GM11168 (cell line): ENCODE data around the gene DIS3L2.

ENCODE experiments used
- in situ Hi-C: fragments of 300-500 bp; cut with MboI; formaldehyde crosslinking; loops from one replicate; pipeline ENCODE4 v1.12.0; 2022; ENCODE audit warnings: low sequenced_read_pairs; ENCODE audit not compliant: unreplicated experiment

DIS3L2 gene

DNA sequence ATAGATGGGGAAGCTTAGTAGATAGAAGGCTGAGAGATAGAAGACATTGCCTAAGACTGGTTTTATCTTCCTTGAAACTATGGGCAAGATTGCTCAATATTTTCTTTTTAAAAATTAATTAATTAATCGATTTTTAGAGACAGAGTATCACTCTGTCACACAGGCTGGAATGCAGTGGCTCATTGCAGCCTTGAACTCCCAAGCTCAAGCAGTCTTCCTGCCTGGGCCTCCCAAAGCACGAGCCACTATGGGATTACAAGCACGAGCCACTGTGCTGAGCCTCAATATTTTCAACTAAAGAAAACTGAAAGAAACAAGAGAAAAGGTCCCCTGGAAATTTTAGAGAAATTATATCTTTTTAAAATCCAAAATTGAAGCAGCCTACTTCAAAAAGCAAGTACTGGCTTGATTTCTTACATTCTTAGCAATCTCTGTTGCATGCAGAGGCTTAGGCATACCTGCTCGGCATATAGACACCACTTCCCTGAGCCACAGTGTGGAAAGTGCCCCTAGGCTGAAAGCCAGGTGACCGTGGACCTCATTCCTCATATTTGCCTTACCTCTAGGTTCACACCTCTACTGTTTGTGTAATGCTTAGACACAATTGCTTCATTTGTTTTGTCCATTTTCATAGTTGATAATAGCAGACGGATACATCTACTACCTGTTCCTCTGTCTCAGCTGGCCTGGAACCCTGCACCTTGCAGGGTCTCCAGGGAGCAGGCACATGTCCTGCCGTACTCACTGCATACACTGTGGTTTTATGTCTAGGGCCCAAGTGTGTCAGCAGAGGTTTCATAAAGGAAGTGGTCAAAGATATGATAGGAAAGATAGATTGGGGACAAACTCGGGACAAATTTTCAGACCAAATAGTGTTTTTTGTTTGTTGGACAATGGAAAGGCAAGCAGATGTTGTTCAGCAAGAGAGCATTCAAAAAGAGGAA is 250.5 kb downstream of the DIS3L2 start:
- in situ Hi-C loops, result no loop called here

DNA sequence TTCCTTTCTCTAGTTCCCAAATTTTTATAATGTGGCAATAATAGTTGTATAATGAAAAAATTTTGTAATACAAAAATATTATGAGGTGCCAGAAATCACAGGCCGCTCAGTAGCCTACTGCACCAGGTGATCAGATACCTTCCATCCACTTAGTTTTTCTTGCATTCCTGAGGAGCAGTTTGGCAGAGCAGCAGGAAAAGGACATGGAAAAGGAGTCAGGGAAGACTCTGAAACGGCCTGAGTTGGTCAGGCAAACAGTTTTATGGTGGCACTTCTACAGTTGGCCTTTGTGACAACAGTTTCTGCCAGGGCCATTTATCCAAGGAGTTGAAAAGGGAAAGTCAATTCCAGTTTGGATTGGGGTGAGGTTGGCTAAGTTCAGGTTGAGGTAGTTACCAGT is 251.7 kb downstream of the DIS3L2 start:
- in situ Hi-C loops, result no loop called here

DNA sequence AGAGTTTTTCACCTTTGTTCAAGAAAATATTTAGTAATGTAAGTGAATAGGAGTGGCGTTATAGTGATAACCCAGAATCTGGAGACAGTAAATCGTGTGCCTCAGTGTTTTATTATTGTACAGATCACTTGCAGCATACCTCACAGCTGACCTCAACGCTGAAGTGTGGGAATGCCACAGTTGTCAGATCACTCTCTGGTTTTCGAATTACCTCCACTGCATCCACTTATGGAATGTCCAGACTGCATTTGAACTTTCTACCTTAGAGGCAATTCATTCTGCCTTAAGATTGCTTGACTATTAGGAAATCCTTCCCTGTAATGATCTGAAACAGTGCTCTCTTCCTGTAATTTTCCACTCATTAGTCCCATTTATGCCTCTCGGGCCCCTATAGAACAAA is 252.5 kb downstream of the DIS3L2 start:
- in situ Hi-C loops, result no loop called here

DNA sequence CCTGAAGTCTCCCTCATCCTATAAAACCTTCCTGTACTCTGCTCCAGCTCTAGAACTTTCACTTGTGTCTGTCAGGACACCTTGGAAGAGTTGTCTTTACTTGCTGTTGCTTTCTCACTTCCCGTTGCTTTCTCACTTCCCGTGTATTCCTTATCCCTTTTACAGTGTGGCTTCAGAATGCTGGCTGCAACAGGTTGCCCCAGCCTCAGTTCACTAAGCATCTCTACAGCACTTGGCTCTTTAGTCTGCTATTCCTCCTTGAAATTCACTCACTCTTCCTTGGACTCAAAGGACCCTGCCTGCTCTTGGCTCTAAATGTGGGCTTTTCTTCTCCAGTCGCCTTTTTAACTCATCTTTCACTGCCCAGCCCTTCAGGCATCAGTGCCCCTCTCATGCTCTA is 254.5 kb downstream of the DIS3L2 start:
- in situ Hi-C loops, result no loop called here

DNA sequence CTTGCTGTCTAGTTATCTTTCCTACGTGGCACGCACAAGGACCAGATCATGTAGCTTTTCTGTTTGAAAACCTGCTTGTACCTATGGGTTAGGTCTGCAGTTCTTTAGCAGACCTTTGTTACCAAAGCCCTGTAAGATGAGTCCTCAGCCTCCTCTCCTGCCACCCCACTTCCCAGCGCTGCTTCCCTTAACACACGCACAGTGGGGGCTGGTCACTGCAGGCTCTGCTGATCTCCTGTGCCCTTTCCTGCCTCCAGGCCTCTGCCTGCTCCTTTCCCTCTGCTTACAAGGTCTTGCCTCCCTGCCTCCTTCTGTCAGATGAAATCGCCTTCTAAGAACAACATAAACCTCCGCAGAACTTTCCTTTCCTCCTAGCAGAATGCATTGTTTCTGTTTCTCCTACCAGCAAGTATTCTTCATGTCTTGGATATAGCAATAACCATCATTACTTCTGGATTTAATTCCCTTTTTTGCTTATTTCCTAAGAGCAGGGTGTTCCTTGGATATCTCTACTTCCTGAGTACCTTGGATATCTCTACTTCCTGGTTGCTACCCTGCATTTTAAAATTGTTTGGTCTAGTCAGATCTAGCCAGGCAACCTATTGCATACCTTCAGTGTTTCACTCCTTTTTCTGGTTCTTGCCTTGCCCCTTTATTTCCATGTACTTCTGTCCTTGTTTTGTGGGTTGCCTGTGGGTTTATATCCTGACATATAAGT is 257.4 kb downstream of the DIS3L2 start:
- in situ Hi-C loops, result no loop called here

DNA sequence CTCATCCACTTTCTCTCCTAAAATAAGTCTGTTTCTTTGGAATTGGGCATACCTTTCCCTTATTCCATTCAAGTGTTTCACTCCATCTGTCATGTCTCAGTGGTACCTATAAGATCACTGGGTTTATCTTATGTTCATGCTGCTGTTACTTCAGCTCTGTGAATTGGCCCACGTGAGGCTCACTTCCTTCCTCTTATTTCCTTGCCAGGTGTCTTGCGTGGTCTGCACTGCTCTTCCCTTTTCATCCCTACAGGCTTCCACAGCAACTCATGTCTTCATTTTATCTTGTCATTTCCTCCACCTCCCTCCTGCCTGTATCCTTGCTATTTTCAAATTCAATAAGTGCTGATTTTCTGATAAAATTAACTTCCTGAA is 258.0 kb downstream of the DIS3L2 start:
- in situ Hi-C loops, result no loop called here

DNA sequence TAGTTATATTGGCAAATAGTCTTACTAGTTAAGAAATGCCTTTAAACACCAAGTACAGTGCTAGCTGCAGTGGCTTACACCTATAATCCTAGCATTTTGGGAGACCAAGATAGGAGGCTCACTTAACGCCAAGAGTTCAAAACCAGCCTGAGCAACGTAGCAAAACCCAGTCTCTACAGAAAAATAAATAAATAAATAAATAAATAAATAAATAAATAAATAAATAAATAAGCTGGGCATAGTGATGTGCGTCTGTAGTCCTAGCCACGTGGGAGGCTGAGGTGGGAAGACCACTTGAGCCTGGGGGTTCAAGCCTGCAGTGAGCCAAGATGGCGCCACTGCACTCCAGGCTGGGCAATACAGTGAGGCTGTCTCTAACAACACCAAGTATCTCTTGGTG is 258.4 kb downstream of the DIS3L2 start:
- in situ Hi-C loops, result no loop called here

DNA sequence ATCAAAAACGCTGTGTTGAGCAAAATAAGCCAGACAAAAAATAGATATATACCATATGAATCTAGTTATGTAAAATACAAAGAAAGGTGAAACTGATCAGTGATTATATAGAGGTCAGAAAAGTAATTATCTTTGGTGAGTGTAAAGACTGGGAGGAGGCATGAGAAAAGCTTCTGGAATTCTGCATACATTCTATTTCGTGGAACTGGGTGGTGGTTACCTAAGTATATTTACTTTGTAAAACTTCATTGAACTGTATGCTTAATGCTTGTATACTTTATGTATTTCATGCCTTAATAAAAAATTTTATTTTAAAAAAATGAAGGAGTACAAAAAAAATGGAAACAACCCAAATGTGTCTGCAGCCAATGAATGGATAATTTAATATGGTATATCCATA is 263.9 kb downstream of the DIS3L2 start:
- in situ Hi-C loops, result no loop called here

DNA sequence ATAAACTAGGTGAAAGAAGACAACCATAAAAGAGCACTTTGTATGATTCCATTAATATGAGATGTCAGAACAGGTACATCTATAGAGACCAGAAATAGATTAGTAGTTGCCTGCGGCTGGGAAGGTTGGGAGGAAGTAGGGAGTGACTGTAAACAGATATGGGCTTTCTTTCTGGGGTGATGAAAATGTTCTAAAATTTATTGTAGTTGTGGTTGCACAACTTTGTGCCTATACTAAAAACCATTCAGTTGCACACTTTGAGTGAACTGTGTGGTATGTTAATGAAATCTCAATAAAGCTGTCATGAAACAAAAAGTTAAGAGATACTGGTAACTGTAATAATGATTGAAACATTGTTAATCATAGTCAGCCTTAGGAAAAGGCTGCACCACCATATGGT is 264.4 kb downstream of the DIS3L2 start:
- in situ Hi-C loops, result no loop called here

DNA sequence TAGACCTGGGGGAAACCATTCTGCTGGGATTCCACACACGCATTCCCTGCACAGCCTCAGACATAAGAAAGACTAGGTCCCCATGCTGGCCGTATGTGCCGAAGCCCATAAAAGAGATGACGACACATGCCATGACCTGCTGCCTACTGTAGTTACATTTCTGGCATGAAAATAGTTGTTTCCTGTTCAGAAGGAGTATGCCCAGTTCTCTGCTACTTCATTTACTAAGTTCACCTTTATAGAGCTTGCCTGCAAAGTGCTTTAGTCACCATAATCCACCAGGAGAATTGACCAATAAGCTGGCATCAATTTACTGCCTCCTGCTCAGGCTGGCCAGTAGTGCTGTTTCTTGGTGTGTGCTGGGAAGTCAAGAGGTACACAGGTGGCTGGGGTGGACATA is 266.8 kb downstream of the DIS3L2 start:
- in situ Hi-C loops, result no loop called here

DNA sequence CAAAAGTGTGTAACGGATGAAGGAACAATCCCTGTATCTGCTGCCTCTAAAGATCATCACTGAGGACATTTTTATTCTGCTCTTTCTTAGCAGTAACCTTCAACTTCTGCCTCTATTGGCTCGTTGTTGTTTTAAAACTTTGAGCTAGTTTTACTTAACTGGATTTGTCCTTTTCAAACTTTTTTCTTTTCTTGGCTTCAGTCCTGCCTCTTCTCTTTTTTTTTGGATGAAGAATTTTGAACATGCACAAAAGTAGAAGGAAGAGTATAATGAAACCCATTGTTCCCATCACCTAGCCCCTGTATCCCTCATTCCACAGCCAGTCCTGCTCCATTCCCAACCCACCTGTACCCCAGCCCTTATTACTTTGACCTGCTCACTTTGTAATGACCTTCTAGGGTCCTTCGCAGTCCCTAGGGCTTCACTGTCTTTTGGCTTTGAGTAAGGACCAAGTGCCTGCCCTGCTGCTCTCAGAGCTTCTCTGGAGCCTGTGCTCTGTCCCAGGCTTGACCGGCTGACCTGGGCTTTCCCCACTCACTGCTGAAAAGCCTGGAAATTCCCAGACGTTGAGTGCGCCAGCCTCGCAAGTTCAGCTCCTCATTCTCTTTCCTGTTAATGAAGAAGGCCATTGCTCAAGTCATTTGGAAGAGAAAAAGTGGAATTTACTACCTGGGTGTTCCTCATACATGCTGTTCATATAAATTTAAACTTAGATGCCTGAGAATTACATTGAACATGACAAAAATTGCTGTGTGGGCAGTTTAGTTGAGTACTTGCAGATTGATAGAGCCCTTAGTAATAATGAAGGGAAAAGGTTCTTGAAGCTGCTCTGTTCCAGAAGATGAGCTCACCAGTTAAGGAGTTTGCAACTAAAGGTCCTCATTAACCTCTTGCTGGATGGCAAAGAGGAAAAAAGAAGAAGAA is 267.7 kb downstream of the DIS3L2 start:
- in situ Hi-C loops, result no loop called here

DNA sequence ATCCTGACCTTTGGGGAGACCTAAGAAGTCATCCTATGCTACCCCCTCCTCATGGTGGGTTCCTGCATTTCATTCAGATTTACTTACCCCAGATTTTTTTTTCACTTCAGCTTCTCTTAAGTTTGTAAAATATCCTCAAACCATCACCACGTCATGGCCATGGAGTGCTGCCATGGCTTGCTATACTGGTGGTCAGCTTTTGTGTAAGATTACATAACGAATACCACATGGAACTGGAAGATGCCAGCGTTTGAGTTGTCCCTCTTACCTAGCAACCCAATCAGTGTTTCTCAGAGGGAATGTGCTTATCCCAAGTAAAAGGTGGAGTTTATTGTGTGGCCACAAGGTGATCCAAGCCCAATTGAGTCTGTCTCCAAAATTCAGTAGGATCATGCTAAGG is 268.4 kb downstream of the DIS3L2 start:
- in situ Hi-C loops, result no loop called here

DNA sequence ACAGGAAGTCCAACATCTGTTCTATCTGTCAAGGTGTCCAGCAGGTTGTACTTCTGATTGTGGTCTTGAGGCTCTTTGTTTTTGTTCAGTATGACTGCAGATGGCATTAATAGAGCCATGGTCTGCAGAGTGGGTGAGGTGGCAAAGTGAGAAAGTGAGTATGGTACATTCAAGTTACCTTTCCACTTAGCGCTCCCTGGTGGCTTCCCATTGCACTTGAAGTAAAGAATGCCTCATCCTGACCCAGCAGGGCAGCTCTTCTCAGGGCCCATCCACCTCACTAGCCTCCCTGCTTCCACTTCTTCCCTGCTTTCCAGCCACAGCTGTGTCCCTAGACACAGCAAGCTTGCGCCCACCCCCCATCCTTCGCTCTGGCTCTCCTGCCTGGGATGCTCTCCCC is 269.0 kb downstream of the DIS3L2 start:
- in situ Hi-C loops, result no loop called here

DNA sequence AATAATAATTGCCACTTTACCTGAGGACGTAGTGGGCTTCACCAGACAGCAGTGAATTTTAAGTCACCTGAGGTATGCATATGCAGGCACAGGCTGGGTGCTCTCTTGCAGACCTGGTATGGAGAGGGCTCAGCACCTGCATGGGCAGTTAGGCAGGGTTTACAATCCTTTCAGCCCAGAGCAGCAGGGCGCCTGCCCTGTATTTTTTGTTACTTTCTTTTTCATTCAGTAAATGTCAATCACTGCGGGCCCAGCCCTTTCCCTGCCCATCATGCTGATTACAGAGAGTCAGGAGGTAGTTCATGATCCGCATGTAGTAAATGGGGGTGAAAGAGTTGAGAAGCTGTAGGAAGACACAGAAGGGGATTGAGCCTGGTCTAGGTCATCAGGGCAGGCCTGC is 270.0 kb downstream of the DIS3L2 start:
- in situ Hi-C loops, result no loop called here

DNA sequence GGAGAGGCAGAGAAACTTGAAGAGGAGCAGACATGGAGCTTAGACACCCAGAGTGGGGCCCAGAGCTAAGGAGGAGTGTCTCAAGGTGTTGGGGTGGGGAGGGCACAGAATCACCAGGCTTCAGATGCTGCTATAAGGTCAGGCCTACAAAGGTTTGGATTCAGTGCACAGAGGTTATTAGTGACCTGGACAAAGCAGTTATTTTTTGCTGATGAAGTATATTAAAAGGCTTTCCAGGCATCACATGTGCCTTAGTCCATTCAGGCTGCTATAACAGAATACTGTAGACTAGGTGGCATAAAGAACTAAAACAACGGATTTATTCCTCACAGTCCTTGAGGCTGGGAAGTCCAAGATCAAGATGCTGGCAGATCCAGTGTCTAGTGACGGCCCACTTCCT is 271.4 kb downstream of the DIS3L2 start:
- in situ Hi-C loops, result no loop called here

DNA sequence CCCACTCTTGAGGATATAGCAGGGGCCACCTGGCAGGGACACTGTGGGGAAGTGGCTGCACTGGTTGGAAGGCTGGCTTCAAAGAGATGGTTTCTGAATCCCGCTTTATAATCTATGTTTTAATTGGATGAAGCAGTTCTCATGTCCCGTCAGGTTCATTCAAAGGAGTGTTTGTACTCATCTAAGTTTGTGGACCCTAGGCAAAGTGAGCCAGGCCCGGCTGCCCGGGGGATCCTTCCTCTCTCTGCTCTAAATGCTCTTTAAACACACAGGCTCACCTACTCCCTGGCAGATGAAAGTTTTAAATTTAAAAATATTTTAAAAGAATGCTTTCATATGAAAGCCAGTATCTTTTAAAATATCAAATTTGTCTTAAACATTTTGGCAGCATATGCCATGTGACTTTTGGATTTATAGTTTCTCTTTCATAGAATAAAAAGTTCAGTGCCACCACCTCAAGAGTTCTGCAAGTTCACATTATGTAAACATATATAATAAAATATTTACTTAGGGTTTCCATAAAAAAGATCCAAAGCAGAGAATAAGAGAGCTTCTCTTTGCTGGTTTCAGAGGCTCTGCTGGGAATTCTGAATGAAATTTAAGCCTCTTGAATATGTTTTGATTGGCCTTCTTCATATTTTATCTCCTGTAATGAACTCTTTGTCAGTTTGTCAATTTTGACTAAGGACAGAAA is 273.6 kb downstream of the DIS3L2 start:
- in situ Hi-C loops, result no loop called here

DNA sequence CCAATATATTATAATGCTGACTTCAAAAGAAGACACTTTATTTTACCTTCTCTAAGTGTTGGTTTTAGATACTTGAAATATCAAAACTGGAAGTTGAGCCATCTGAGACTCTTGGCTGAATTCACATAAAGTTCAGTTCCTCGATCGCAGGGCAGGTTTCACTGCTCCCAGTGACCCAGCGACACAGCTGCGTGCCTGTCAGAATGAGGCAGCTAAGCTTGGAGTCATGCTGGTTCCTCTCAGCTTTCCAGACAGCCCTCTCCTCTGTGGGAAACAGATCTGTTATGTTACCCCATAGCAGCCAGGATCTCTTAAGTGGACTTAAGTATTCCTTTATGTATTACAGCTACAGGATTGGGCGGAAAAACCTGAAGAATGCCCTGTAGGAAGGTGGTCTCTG is 274.2 kb downstream of the DIS3L2 start:
- in situ Hi-C loops, result no loop called here

DNA sequence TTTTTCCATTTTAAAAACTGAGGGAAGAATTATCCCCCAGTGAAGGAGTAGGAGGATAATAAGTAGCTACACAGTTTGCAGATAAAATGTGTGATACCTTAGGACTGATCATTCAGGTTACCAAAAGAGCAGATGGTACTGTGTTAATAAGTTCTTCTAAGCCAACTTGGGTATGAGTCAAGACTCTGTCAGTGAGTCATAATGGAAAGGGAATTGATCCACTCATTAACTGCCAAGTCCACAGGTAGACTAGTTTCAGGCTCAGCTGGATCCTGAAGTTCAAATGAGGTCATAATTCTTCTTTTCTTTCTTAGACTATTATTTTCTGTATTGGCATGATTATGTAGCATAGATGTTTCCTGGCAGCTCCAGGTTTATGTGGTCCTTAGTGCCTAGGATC is 274.7 kb downstream of the DIS3L2 start:
- in situ Hi-C loops, result no loop called here

DNA sequence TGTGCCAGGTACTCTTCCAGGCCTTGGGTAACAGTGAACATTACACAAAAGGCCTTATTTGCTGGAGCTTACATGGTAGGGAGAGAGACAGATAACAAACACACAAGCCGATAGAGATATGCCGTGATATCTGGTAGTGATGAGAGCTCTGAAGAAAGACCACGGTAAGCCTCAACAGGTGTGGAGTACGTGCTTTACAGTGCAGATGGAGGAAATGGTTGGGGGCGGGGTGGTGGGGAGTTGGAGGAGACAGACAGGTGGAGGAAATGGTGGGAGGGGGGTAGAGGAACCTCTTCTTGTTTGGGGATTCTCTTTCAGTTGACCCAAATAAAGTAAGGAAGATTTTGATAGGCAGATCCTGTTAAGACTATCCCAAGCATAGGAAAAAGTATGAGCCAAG is 276.0 kb downstream of the DIS3L2 start:
- in situ Hi-C loops, result no loop called here

DNA sequence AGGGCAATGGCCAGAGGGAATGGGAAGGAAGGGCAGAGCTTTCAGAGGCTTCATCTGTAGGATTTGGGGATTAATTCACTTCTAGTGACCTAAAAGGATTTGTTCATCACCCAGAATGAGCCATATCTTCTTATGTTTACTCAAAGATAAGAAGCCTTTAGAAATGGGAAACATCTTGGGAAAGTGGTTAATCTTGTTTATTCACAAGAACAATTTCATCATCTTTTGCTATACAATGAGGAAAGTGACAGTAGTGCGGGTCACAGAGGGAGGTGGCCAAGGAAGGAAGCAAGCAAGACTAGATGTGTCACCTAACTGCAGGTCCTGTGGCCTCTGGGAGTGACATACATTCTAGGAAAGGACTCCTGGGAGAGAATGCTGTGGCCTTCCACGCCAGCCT is 276.6 kb downstream of the DIS3L2 start:
- in situ Hi-C loops, result no loop called here
